OCI-LY7 (cell line): ENCODE measurements around the gene EGR2. TPM values are rescaled to one million over a fixed set of nuclear protein-coding genes. Genes with fewer than 3 reads are reported as not detected.

Source experiments
- BruUV-seq: library from RNA; stranded (reverse); fragments of 400-500 nt; replicated peaks from 2 replicates; lab custom pipeline; 2021; lab: Mats Ljungman, UMichigan
- CTCF ChIA-PET: fragments of 300-600 bp; sonication (Branson Sonifier 250); formaldehyde crosslinking; loops from one replicate; lab custom pipeline; 2022; ENCODE audit warnings: antibody characterized with exemption; ENCODE audit not compliant: unreplicated experiment; lab: Charles Lee
- POLR2A ChIA-PET: fragments of 300-600 bp; sonication (Branson Sonifier 250); formaldehyde crosslinking; loops from one replicate; lab custom pipeline; 2022; ENCODE audit warnings: antibody characterized with exemption; lab: Charles Lee
- DNase-seq: peaks from one replicate; pipeline ENCODE4 v3.0.0-alpha.2; 2015; ENCODE audit warnings: low spot score
- H2AFZ ChIP-seq: fragments of 200-600 bp; sonication (generic), shearing (Covaris generic); 2 replicates; pipeline ENCODE4 v1.6.1; 2014; ENCODE audit warnings: mild to moderate bottlenecking, antibody characterized with exemption, low read length, moderate library complexity
- H3K27ac ChIP-seq: fragments of 200-600 bp; sonication (generic); 2 replicates; pipeline ENCODE4 v1.5.1; 2014; ENCODE audit warnings: mixed run types, low read depth, mild to moderate bottlenecking, moderate library complexity, low read length, inconsistent platforms; ENCODE audit not compliant: poor library complexity, severe bottlenecking
- H3K36me3 ChIP-seq: fragments of 200-600 bp; sonication (generic); 2 replicates; pipeline ENCODE4 v1.6.1; 2014; ENCODE audit warnings: mild to moderate bottlenecking, antibody characterized with exemption, low read length, moderate library complexity, mixed read lengths; ENCODE audit not compliant: insufficient read depth
- H3K4me1 ChIP-seq: fragments of 200-600 bp; sonication (generic); 2 replicates; pipeline ENCODE4 v1.5.1; 2014; ENCODE audit warnings: mild to moderate bottlenecking, low read length; ENCODE audit not compliant: insufficient read depth, poor library complexity, severe bottlenecking
- H3K4me2 ChIP-seq: fragments of 200-600 bp; sonication (generic); 2 replicates; pipeline ENCODE4 v1.6.1; 2014; ENCODE audit warnings: mild to moderate bottlenecking, low read length
- H3K4me3 ChIP-seq: fragments of 200-600 bp; sonication (generic); 2 replicates; pipeline ENCODE4 v1.5.1; 2014; ENCODE audit warnings: mild to moderate bottlenecking, low read depth, low read length; ENCODE audit not compliant: poor library complexity, severe bottlenecking
- H3K79me2 ChIP-seq: fragments of 200-600 bp; sonication (generic); 2 replicates; pipeline ENCODE4 v1.6.1; 2016; ENCODE audit warnings: low read depth, mild to moderate bottlenecking, low read length, moderate library complexity, mixed read lengths; ENCODE audit not compliant: insufficient read depth
- H3K9me2 ChIP-seq: fragments of 200-600 bp; sonication (generic); 2 replicates; pipeline ENCODE4 v1.6.1; 2016; ENCODE audit warnings: mild to moderate bottlenecking, low read length, mixed read lengths; ENCODE audit not compliant: insufficient read depth
- H3K9me3 ChIP-seq: fragments of 200-600 bp; sonication (generic); 2 replicates; pipeline ENCODE4 v1.6.1; 2014; ENCODE audit warnings: mild to moderate bottlenecking, mixed run types, low read length, mixed read lengths
- H4K20me1 ChIP-seq: fragments of 200-600 bp; sonication (generic); 2 replicates; pipeline ENCODE4 v1.6.1; 2014; ENCODE audit warnings: mild to moderate bottlenecking, antibody characterized with exemption, low read length, moderate library complexity, mixed read lengths; ENCODE audit not compliant: insufficient read depth
- EZH2phosphoT487 ChIP-seq: fragments of 200-600 bp; sonication (generic); IDR thresholded peaks from 2 replicates; pipeline ENCODE4 v1.6.1; 2018; ENCODE audit warnings: low read depth, borderline replicate concordance, mild to moderate bottlenecking, mixed run types, antibody characterized with exemption, low read length, moderate library complexity, mixed read lengths
- intact Hi-C: fragments of 100-400 bp; cut with micrococcal nuclease; formaldehyde crosslinking; loops from one replicate; pipeline ENCODE4 v1.10.0; 2022; ENCODE audit not compliant: unreplicated experiment
- total RNA-seq, 2 experiments: library from RNA; depleted of rRNA in 1 of 2; stranded (reverse); fragments of >200 nt in 1 of 2; shearing (Covaris generic) in 1 of 2; gene quantifications; 2 replicates each; pipeline ENCODE4 v1.2.3, GENCODE V29; 2014 to 2022
- TF ChIP-seq, protein P1 (sequence below): fragments of 200-600 bp; sonication (generic); conservative IDR thresholded peaks from 2 replicates; pipeline ENCODE4 v1.5.1; 2014; ENCODE audit warnings: mild to moderate bottlenecking, antibody characterized with exemption, low read length, moderate library complexity, mixed read lengths

The EGR2 gene
- total RNA-seq, 2 experiments from 2014 or later, result 0.19 TPM; not detected in 1

GRCh38 chr10:62844280-62845011 is 28.3 kb upstream of the EGR2 start:
- TF ChIP-seq, protein P1, sequence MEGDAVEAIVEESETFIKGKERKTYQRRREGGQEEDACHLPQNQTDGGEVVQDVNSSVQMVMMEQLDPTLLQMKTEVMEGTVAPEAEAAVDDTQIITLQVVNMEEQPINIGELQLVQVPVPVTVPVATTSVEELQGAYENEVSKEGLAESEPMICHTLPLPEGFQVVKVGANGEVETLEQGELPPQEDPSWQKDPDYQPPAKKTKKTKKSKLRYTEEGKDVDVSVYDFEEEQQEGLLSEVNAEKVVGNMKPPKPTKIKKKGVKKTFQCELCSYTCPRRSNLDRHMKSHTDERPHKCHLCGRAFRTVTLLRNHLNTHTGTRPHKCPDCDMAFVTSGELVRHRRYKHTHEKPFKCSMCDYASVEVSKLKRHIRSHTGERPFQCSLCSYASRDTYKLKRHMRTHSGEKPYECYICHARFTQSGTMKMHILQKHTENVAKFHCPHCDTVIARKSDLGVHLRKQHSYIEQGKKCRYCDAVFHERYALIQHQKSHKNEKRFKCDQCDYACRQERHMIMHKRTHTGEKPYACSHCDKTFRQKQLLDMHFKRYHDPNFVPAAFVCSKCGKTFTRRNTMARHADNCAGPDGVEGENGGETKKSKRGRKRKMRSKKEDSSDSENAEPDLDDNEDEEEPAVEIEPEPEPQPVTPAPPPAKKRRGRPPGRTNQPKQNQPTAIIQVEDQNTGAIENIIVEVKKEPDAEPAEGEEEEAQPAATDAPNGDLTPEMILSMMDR, result no peak
- no peak for TF ChIP-seq EZH2phosphoT487
- intact Hi-C loops, result no loop called here
- H3K4me1 ChIP-seq, result no peaks in the 10 kb centered on the region
- ChIA-PET POLR2A (interaction anchor here (0.7 to 1.0 kb wide), 3 partner anchors 13 to 49 kb away, joined by 3 to 4 read pairs (median 3); no protein-coding TSS in a partner anchor), CTCF (no interaction called here)
- H4K20me1 ChIP-seq, result no peaks in the 10 kb centered on the region
- H3K9me3 ChIP-seq, result peaks cover 9% of the 10 kb centered on the region; the same call in 1 of the 2 replicates
- H2AFZ ChIP-seq, result peak overlapping the region; percentile 75; the same call in 1 of the 2 replicates
- H3K4me2 ChIP-seq, result no peak overlapping the region
- no peak for DNase-seq
- no peaks in the 10 kb centered on the region for H3K36me3 ChIP-seq
- no peak overlapping the region for H3K27ac ChIP-seq
- no peaks in the 10 kb centered on the region for H3K9me2 ChIP-seq
- H3K4me3 ChIP-seq, result no peak overlapping the region
- no peaks in the 10 kb centered on the region for H3K79me2 ChIP-seq
- BruUV-seq, result no TSS peak

- TF ChIP-seq EZH2phosphoT487, result no peak
- TF ChIP-seq, protein P1, result no peak
- Histone ChIP-seq H3K4me2 (no peak overlapping the region), H3K4me3 (no peak overlapping the region), H3K9me3 (peaks cover 9% of the 10 kb centered on the region; the same call in 1 of the 2 replicates), H3K36me3 (no peaks in the 10 kb centered on the region), H3K4me1 (no peaks in the 10 kb centered on the region), H2AFZ (peak overlapping the region; percentile 75), H3K9me2 (no peaks in the 10 kb centered on the region), H4K20me1 (no peaks in the 10 kb centered on the region), H3K27ac (no peak overlapping the region), H3K79me2 (no peaks in the 10 kb centered on the region)
- intact Hi-C loops, result no loop called here
- CTCF ChIA-PET, result no interaction called here
- peak; percentile 43 for DNase-seq
- no TSS peak for BruUV-seq
- POLR2A ChIA-PET, result interaction anchor here (0.8 to 1.5 kb wide), 4 partner anchors 8 to 41 kb away, joined by 3 to 7 read pairs (median 5); no protein-coding TSS in a partner anchor
Measured at GRCh38 chr10:62843600-62843999, 27.4 kb upstream of the EGR2 start.

DNA sequence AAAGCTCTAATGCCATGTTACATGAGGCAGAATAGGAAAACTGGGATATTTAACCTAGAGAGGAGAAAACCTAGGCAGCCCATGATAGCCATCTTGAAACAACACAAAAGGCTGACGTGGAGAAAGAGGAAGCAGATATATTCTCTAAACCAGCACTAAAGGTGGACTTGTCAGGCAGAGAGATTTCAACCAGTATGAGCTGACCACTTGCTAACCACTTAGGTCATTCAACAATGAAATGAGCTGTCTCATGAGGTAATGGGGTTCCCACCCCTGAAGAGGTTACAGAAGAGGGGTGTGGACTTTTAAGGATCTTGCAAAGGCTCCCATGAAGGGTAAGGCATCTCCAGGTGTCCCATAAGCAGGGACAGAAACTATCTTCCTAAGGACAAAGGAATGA is 26.8 kb upstream of the EGR2 start:
- POLR2A ChIA-PET, result interaction anchor here (0.8 to 1.5 kb wide), 4 partner anchors 9 to 41 kb away, joined by 3 to 7 read pairs (median 5); no protein-coding TSS in a partner anchor
- CTCF ChIA-PET, result no interaction called here
- no TSS peak for BruUV-seq

More for the DNA sequence above, 26.8 kb upstream of the EGR2 start:
- Histone ChIP-seq H3K4me2 (no peak overlapping the region), H3K79me2 (no peaks in the 10 kb centered on the region), H3K9me3 (peaks cover 7% of the 10 kb centered on the region; the same call in 1 of the 2 replicates), H4K20me1 (no peaks in the 10 kb centered on the region), H3K4me1 (no peaks in the 10 kb centered on the region), H3K4me3 (no peak overlapping the region), H2AFZ (no peak overlapping the region), H3K9me2 (no peaks in the 10 kb centered on the region), H3K36me3 (no peaks in the 10 kb centered on the region), H3K27ac (no peak overlapping the region)
- intact Hi-C loops, result no loop called here
- DNase-seq, result no peak
- TF ChIP-seq, protein P1, result no peak
- no peak for TF ChIP-seq EZH2phosphoT487
